CD4-positive, CD25-positive, alpha-beta regulatory T cell (primary cell): ENCODE measurements around the gene PIPOX. TPM values are rescaled to one million over a fixed set of nuclear protein-coding genes. Genes with fewer than 3 reads are reported as not detected.
A peak's percentile ranks its signal among the peaks of the same experiment; 100 is the strongest.

ENCODE experiments used
- ATAC-seq, 2 donors: fragments of 150-1000 bp; cut with Tn5 transposase; one replicate each; pipeline ENCODE4 v1.10.0; 2021; ENCODE audit warnings: low read depth in 2 of 2, moderate number of reproducible peaks in 2 of 2, moderate library complexity in 1 of 2
- DNase-seq, 3 donors: peaks; one replicate each; pipeline versions ENCODE4 v3.0.0 to v3.0.0-alpha.2; 2012 to 2022; ENCODE audit warnings: mixed read lengths in 1 of 3
- H3K27ac ChIP-seq: one replicate; pipeline ENCODE4 v1.7.0; 2013; ENCODE audit warnings: mild to moderate bottlenecking, low read length; ENCODE audit not compliant: insufficient read depth, poor library complexity, severe bottlenecking
- H3K27me3 ChIP-seq: one replicate; pipeline ENCODE4 v1.7.0; 2013; ENCODE audit warnings: low read length; ENCODE audit not compliant: control insufficient read depth, insufficient read depth
- H3K36me3 ChIP-seq: one replicate; pipeline ENCODE4 v1.7.0; 2013; ENCODE audit warnings: mild to moderate bottlenecking, low read length, moderate library complexity; ENCODE audit not compliant: control insufficient read depth, insufficient read depth
- H3K4me1 ChIP-seq: 2 replicates; pipeline ENCODE4 v1.7.0; 2013; ENCODE audit warnings: mild to moderate bottlenecking, low read length; ENCODE audit not compliant: insufficient read depth, control insufficient read depth, poor library complexity, severe bottlenecking
- H3K4me3 ChIP-seq: one replicate; pipeline ENCODE4 v1.7.0; 2013; ENCODE audit warnings: low read depth, mild to moderate bottlenecking, low read length, moderate library complexity
- H3K9me3 ChIP-seq, 2 experiments: 1 replicate in 1 of 2; 2 replicates in 1 of 2; pipeline ENCODE4 v1.7.0; 2013; ENCODE audit warnings: low read length in 2 of 2, mild to moderate bottlenecking in 1 of 2, moderate library complexity in 1 of 2; ENCODE audit not compliant: control insufficient read depth in 2 of 2
- H3K27ac Mint-ChIP-seq, 3 donors: one replicate each; pipeline ENCODE4 v1.8.0; 2020 to 2022; ENCODE audit warnings: mild to moderate bottlenecking in 3 of 3, mixed read lengths in 3 of 3, moderate library complexity in 2 of 3
- H3K27me3 Mint-ChIP-seq: one replicate; pipeline ENCODE4 v1.8.0; 2022; ENCODE audit warnings: mild to moderate bottlenecking, mixed read lengths
- H3K36me3 Mint-ChIP-seq: one replicate; pipeline ENCODE4 v1.8.0; 2020; ENCODE audit warnings: mixed read lengths
- H3K4me1 Mint-ChIP-seq, 4 donors: one replicate each; pipeline ENCODE4 v1.8.0; 2020 to 2022; ENCODE audit warnings: mixed read lengths in 4 of 4, mild to moderate bottlenecking in 1 of 4
- H3K4me3 Mint-ChIP-seq, 4 donors: one replicate each; pipeline ENCODE4 v1.8.0; 2020 to 2022; ENCODE audit warnings: mild to moderate bottlenecking in 4 of 4, mixed read lengths in 4 of 4, moderate library complexity in 3 of 4
- H3K9me3 Mint-ChIP-seq, 7 donors: one replicate each; pipeline ENCODE4 v1.8.0; 2020 to 2022; ENCODE audit warnings: mixed read lengths in 7 of 7, mild to moderate bottlenecking in 3 of 7, moderate library complexity in 2 of 7
- polyA plus RNA-seq, 4 donors: library from polyadenylated mRNA; unstranded; fragments of 300-500 nt; fragmentation: Illumina TruSeq; gene quantifications; one replicate each; pipeline ENCODE4 v1.2.3, GENCODE V29; 2021
- total RNA-seq: library from RNA; stranded (reverse); gene quantifications from one replicate; pipeline ENCODE4 v1.2.3, GENCODE V29; 2022

The PIPOX gene
- total and polyA plus RNA-seq, 5 donors from 2014 or later: 0.73 to 3.9 (median 1.4) TPM

DNA sequence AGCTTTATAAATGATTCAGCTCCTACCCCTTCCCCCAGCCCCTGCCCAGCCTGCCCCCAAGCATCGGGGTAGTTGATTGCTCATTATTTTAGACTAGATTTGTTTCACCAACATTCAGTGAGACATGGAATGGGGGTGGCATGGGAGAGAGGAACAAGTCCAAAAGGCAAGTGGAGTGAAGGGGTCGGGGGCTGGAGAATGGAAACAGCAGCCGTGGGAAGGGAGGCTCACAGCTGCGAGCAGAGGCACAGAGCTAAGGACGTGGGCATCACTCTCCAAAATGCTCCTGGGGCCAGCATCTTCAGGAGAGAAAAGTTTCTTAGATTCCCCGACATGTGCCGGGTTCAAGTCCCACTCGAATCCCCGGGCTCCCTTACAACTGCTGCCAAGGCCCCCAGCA is 19.3 kb downstream of the PIPOX start:
- H3K36me3 ChIP-seq: no peaks in the 10 kb centered on the region
- no peaks in the 10 kb centered on the region for H3K27me3 ChIP-seq
- no peak overlapping the region for H3K27ac ChIP-seq
- peaks cover 5% of the 10 kb centered on the region for H3K27me3 Mint-ChIP-seq
- ATAC-seq (no peak), DNase-seq (no peak)
- H3K4me3 ChIP-seq: no peak overlapping the region
- no peaks in the 10 kb centered on the region for H3K36me3 Mint-ChIP-seq
- peaks cover 0 to 1% (median 0%) of the 10 kb centered on the region in 7 donors for H3K9me3 Mint-ChIP-seq
- no peaks in the 10 kb centered on the region for H3K9me3 ChIP-seq
- no peaks in the 10 kb centered on the region for H3K4me1 ChIP-seq
- H3K4me3 Mint-ChIP-seq: no peak overlapping the region
- no peak overlapping the region for H3K27ac Mint-ChIP-seq
- H3K4me1 Mint-ChIP-seq: peaks cover 0 to 4% (median 0%) of the 10 kb centered on the region in 4 donors

DNA sequence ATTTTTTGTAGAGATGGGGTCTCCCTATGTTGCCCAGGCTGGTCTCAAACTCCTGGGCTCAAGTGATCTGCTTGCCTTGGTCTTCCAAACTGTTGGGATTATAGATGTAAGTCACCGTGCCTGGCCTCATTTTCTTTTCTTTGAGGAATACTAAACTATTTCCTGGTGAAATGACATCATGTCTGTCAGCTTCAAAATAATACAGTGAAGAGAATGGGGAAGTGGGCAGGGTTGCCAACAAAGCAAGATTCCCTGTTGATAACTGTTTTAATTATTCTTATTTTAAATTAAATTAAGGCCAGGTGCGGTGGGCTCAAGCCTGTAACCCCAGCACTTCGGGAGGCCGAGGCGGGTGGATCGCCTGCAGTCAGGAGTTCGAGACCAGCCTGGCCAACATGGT is 21.1 kb downstream of the PIPOX start:
- ATAC-seq (no peak), DNase-seq (no peak)
- Histone ChIP-seq H3K27me3 (no peaks in the 10 kb centered on the region), H3K9me3 (no peaks in the 10 kb centered on the region), H3K27ac (no peak overlapping the region), H3K36me3 (no peaks in the 10 kb centered on the region), H3K4me1 (no peaks in the 10 kb centered on the region), H3K4me3 (no peak overlapping the region)
- Mint-ChIP-seq H3K9me3 (peaks cover 0 to 1% (median 0%) of the 10 kb centered on the region in 7 donors), H3K27ac (no peak overlapping the region), H3K27me3 (peaks cover 5% of the 10 kb centered on the region), H3K4me3 (no peak overlapping the region), H3K4me1 (peaks cover 0 to 4% (median 2%) of the 10 kb centered on the region in 4 donors), H3K36me3 (no peaks in the 10 kb centered on the region)

DNA sequence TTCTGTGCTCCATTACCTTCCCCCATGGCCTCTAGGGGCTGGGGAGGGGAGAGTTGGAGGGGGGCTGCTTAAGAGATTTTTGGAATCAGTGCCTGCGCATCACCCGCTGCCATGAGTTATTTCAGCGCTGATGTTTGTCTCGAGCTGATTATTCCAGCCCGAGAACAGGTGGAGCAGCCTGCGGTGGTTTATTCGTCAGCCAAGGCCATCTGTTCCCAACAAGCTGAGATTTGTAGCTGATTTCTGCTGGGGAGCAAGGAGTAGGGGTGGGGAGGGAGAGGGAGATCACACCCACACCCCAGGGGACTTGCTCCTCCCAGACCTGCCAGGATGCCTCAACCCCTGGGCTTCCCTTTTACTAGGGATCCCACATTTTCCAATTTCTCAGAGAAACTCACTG is 23.1 kb downstream of the PIPOX start:
- Histone ChIP-seq H3K9me3 (no peaks in the 10 kb centered on the region), H3K27me3 (no peaks in the 10 kb centered on the region), H3K27ac (no peak overlapping the region), H3K4me1 (no peaks in the 10 kb centered on the region), H3K4me3 (no peak overlapping the region), H3K36me3 (no peaks in the 10 kb centered on the region)
- Mint-ChIP-seq H3K4me3 (no peak overlapping the region), H3K36me3 (no peaks in the 10 kb centered on the region), H3K9me3 (peaks cover 0 to 1% (median 0%) of the 10 kb centered on the region in 7 donors), H3K4me1 (peaks cover 0 to 4% (median 0%) of the 10 kb centered on the region in 4 donors), H3K27me3 (peaks cover 5% of the 10 kb centered on the region), H3K27ac (no peak overlapping the region)
- no peak for ATAC-seq
- DNase-seq: no peak

DNA sequence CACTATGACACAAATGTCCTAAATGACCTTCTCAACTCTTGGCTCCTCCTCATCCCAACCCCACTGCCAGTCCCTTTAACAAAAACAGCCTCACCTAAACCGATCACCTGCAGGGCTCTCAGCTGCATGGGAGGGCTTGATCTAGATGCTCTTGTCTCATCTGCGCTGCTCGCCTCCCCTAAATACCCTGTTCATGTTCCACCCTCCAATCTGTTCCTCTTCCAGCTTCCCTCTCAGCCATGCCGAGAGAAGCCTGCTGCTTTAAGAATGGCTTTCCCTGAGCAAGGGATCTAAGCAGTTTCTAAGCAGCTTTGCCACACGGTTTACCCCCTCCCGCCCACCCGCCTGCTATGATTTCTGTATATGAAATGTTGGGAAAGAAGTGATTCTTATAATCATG is 23.7 kb downstream of the PIPOX start:
- ATAC-seq: no peak
- no peak overlapping the region for H3K4me3 ChIP-seq
- Mint-ChIP-seq H3K4me1 (peaks cover 0 to 4% (median 0%) of the 10 kb centered on the region in 4 donors), H3K27me3 (peaks cover 5% of the 10 kb centered on the region), H3K9me3 (peaks cover 0 to 1% (median 0%) of the 10 kb centered on the region in 7 donors), H3K27ac (no peak overlapping the region), H3K36me3 (no peaks in the 10 kb centered on the region), H3K4me3 (no peak overlapping the region)
- DNase-seq: no peak
- no peaks in the 10 kb centered on the region for H3K4me1 ChIP-seq
- H3K27ac ChIP-seq: no peak overlapping the region
- H3K27me3 ChIP-seq: no peaks in the 10 kb centered on the region
- no peaks in the 10 kb centered on the region for H3K36me3 ChIP-seq
- no peaks in the 10 kb centered on the region for H3K9me3 ChIP-seq

DNA sequence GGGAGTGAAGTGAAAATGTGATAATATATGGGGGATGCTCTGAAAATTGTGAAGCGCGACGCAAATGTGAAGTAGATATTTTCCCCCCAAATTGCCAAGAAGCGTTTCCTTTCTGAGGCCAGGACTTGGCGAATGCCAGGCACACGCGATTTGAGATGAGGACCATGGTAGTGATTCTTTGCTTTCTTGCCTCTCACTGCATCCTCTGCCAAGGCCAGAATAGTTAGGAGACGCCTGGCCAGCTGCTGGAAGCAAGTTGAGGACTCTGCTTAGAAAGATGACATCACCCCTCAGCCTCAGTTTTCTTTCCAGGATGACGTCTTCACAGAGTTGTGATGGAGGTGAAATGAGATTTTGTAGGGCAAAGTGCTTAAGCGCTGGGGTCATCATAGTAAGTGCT is 25.9 kb downstream of the PIPOX start:
- Histone ChIP-seq H3K27ac (no peak overlapping the region), H3K4me1 (no peaks in the 10 kb centered on the region), H3K4me3 (no peak overlapping the region), H3K9me3 (no peaks in the 10 kb centered on the region), H3K36me3 (no peaks in the 10 kb centered on the region), H3K27me3 (no peaks in the 10 kb centered on the region)
- ATAC-seq: no peak
- H3K4me3 Mint-ChIP-seq: no peak overlapping the region
- H3K4me1 Mint-ChIP-seq: peaks cover 0 to 4% (median 2%) of the 10 kb centered on the region in 4 donors
- H3K27ac Mint-ChIP-seq: no peak overlapping the region
- no peaks in the 10 kb centered on the region for H3K27me3 Mint-ChIP-seq
- H3K9me3 Mint-ChIP-seq: peaks cover 0 to 2% (median 0%) of the 10 kb centered on the region in 7 donors
- no peaks in the 10 kb centered on the region for H3K36me3 Mint-ChIP-seq
- DNase-seq: no peak

DNA sequence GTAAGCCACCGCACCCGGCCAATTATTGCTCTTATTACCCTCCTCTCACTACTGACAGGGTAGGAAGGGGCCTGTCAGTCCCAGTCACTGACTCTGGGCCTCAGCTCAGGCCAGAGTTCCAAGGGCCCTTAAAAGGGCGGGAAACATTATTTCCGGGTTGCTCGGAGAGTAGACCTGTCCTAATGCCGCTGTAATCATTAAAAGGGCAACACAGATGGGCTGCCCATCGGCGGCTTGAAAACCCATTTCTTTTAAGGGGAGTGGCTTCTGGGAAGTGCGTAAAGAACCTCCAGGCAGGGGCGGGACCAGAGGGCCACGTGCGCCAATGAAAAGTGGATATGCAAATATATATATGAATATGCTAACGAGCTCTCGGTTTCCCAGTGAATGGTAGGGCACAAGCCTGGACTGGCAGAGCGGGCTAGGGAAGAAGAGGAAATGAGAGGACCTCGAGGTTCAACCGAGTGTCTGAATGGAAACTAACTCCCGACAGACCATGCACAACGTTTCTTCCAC is 26.6 kb downstream of the PIPOX start:
- Mint-ChIP-seq H3K9me3 (peaks cover 0 to 2% (median 0%) of the 10 kb centered on the region in 7 donors), H3K4me3 (no peak overlapping the region), H3K27ac (peak overlapping the region in 1 of 3 donors; percentile 38), H3K27me3 (no peaks in the 10 kb centered on the region), H3K4me1 (peaks cover 0 to 4% (median 2%) of the 10 kb centered on the region in 4 donors), H3K36me3 (no peaks in the 10 kb centered on the region)
- H3K27me3 ChIP-seq: no peaks in the 10 kb centered on the region
- no peaks in the 10 kb centered on the region for H3K9me3 ChIP-seq
- no peaks in the 10 kb centered on the region for H3K4me1 ChIP-seq
- DNase-seq (peak in 1 of 3 donors; percentile 8), ATAC-seq (no peak)
- no peak overlapping the region for H3K4me3 ChIP-seq
- no peak overlapping the region for H3K27ac ChIP-seq
- peaks cover 6% of the 10 kb centered on the region for H3K36me3 ChIP-seq

DNA sequence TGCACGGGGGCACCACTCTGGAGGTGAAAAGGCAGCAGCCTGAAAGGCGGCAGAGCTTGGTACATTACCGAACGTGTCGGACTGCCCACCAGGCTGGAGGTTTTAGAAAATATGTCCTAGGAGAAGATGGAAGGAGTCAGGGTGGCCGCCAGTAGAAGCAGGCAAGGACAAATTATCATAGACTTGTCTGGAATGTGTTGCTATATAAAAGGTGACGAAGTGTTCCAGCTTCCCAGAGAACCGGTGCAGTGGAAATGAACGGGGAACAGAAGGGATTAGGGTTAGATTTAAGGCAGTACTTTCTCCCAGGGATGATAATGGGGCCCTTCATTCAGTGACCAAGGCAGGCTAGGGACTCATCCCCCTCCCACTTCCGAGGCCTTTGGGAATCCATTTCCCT is 27.4 kb downstream of the PIPOX start:
- Mint-ChIP-seq H3K9me3 (peaks cover 0 to 2% (median 0%) of the 10 kb centered on the region in 7 donors), H3K36me3 (no peaks in the 10 kb centered on the region), H3K4me3 (no peak overlapping the region), H3K4me1 (peaks cover 0 to 4% (median 2%) of the 10 kb centered on the region in 4 donors), H3K27ac (no peak overlapping the region), H3K27me3 (no peaks in the 10 kb centered on the region)
- H3K36me3 ChIP-seq: peaks cover 8% of the 10 kb centered on the region
- no peaks in the 10 kb centered on the region for H3K9me3 ChIP-seq
- DNase-seq (no peak), ATAC-seq (no peak)
- no peak overlapping the region for H3K27ac ChIP-seq
- H3K27me3 ChIP-seq: no peaks in the 10 kb centered on the region
- no peaks in the 10 kb centered on the region for H3K4me1 ChIP-seq
- no peak overlapping the region for H3K4me3 ChIP-seq

DNA sequence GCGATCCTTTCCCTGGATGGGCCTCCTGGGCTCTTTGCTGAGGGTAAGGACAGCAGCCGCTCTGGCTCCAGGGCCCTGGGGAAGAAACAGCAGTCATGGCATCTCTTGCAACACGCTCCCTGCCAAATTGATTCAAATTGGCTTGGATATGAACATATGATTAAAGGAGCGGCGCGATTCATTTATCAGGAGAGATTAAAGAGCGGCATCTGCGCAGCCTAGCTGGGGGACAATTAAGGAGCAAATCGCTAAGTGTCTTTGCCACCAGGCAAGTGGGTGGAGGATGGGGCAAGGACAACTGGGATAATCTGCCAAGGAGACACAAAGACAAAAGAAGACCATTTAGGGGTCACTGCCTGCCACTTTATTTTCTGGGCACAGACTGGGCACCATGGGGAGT is 27.8 kb downstream of the PIPOX start:
- no peak for ATAC-seq
- Histone ChIP-seq H3K27ac (no peak overlapping the region), H3K27me3 (no peaks in the 10 kb centered on the region), H3K4me1 (no peaks in the 10 kb centered on the region), H3K4me3 (no peak overlapping the region), H3K36me3 (peaks cover 8% of the 10 kb centered on the region), H3K9me3 (no peaks in the 10 kb centered on the region)
- Mint-ChIP-seq H3K4me1 (peaks cover 0 to 6% (median 2%) of the 10 kb centered on the region in 4 donors), H3K36me3 (no peaks in the 10 kb centered on the region), H3K27me3 (no peaks in the 10 kb centered on the region), H3K4me3 (no peak overlapping the region), H3K9me3 (peaks cover 0 to 2% (median 0%) of the 10 kb centered on the region in 7 donors), H3K27ac (no peak overlapping the region)
- DNase-seq: no peak
